KMS-11 (cell line): ENCODE measurements around the gene MRM1.

Source experiments
- H2AFZ ChIP-seq: fragments of 200-600 bp; sonication (generic); 2 replicates; pipeline ENCODE4 v1.6.1; 2016; ENCODE audit warnings: antibody characterized with exemption, mixed run types, low read depth
- H3K27ac ChIP-seq: fragments of 200-600 bp; sonication (generic); 2 replicates; pipeline ENCODE4 v1.6.1; 2016; ENCODE audit warnings: mild to moderate bottlenecking, mixed run types
- H3K27me3 ChIP-seq: fragments of 200-600 bp; sonication (generic); 2 replicates; pipeline ENCODE4 v1.6.1; 2017; ENCODE audit warnings: mild to moderate bottlenecking, low read depth, mixed run types, moderate library complexity; ENCODE audit not compliant: insufficient read depth
- H3K36me3 ChIP-seq: fragments of 200-600 bp; sonication (generic); 2 replicates; pipeline ENCODE4 v1.6.1; 2017; ENCODE audit warnings: mild to moderate bottlenecking, mixed run types; ENCODE audit not compliant: insufficient read depth
- H3K4me1 ChIP-seq: fragments of 200-600 bp; sonication (generic); 2 replicates; pipeline ENCODE4 v1.6.1; 2016; ENCODE audit warnings: mild to moderate bottlenecking, low read depth, mixed run types; ENCODE audit not compliant: poor library complexity, severe bottlenecking
- H3K4me2 ChIP-seq: fragments of 200-600 bp; sonication (generic); 2 replicates; pipeline ENCODE4 v1.7.0; 2016; ENCODE audit warnings: mild to moderate bottlenecking, mixed run types
- H3K4me3 ChIP-seq: fragments of 200-600 bp; sonication (generic); IDR thresholded peaks from 2 replicates; pipeline ENCODE4 v1.6.1; 2017; ENCODE audit warnings: low read depth, low read length, mixed read lengths; ENCODE audit not compliant: insufficient read depth
- H3K79me2 ChIP-seq: fragments of 200-600 bp; sonication (generic); 2 replicates; pipeline ENCODE4 v1.6.1; 2016; ENCODE audit warnings: low read depth, mixed run types; ENCODE audit not compliant: insufficient read depth
- H3K9ac ChIP-seq: fragments of 200-600 bp; sonication (generic); 2 replicates; pipeline ENCODE4 v1.6.1; 2016; ENCODE audit warnings: mild to moderate bottlenecking, mixed run types
- H4K20me1 ChIP-seq: fragments of 200-600 bp; sonication (generic); 2 replicates; pipeline ENCODE4 v1.6.1; 2016; ENCODE audit warnings: mild to moderate bottlenecking, mixed run types; ENCODE audit not compliant: insufficient read depth
- CTCF ChIP-seq: fragments of 200-600 bp; sonication (generic); conservative IDR thresholded peaks from 2 replicates; pipeline ENCODE4 v1.6.1; 2017; ENCODE audit warnings: low read depth, mild to moderate bottlenecking, antibody characterized with exemption, low read length, moderate library complexity, mixed read lengths

MRM1 gene

GRCh38 chr17:36598951-36599401 lies 2.4 kb upstream of the MRM1 start:
- Histone ChIP-seq H3K4me1 (peaks cover 16% of the 10 kb centered on the region), H3K9ac (no peak overlapping the region), H3K4me3 (no peak overlapping the region), H3K4me2 (no peak overlapping the region), H3K36me3 (no peaks in the 10 kb centered on the region), H3K79me2 (peaks cover 22% of the 10 kb centered on the region; the same call in 1 of the 2 replicates), H3K27me3 (no peaks in the 10 kb centered on the region), H2AFZ (no peak overlapping the region), H3K27ac (no peak overlapping the region), H4K20me1 (no peaks in the 10 kb centered on the region)
- TF ChIP-seq CTCF: no peak

GRCh38 chr17:36599546-36600250 lies 1.7 kb upstream of the MRM1 start:
- Histone ChIP-seq H3K4me3 (no peak overlapping the region), H3K27me3 (no peaks in the 10 kb centered on the region), H3K36me3 (no peaks in the 10 kb centered on the region), H3K79me2 (peaks cover 28% of the 10 kb centered on the region; the same call in 1 of the 2 replicates), H4K20me1 (no peaks in the 10 kb centered on the region), H3K27ac (no peak overlapping the region), H3K9ac (no peak overlapping the region), H3K4me2 (no peak overlapping the region), H3K4me1 (peaks cover 21% of the 10 kb centered on the region), H2AFZ (no peak overlapping the region)
- no peak for TF ChIP-seq CTCF

- peak overlapping the region; percentile 69; the same call in 1 of the 2 replicates for H2AFZ ChIP-seq
- peak overlapping the region; percentile 98 for H3K4me2 ChIP-seq
- H3K79me2 ChIP-seq: peaks cover 28% of the 10 kb centered on the region; the same call in 1 of the 2 replicates
- H3K27ac ChIP-seq: no peak overlapping the region; the same call in 1 of the 2 replicates
- H3K9ac ChIP-seq: peak overlapping the region; percentile 93; the same call in 1 of the 2 replicates
- no peaks in the 10 kb centered on the region for H4K20me1 ChIP-seq
- peaks cover 21% of the 10 kb centered on the region for H3K4me1 ChIP-seq
- no peaks in the 10 kb centered on the region for H3K36me3 ChIP-seq
- H3K4me3 ChIP-seq: no peak overlapping the region
- no peak for TF ChIP-seq CTCF
- no peaks in the 10 kb centered on the region for H3K27me3 ChIP-seq
Observed at GRCh38 chr17:36600465-36600864, 918 bp upstream of the MRM1 start.

- Histone ChIP-seq H3K79me2 (peaks cover 28% of the 10 kb centered on the region; the same call in 1 of the 2 replicates), H4K20me1 (no peaks in the 10 kb centered on the region), H3K4me2 (peak overlapping the region; percentile 98), H3K4me1 (peaks cover 21% of the 10 kb centered on the region), H3K36me3 (no peaks in the 10 kb centered on the region), H3K27me3 (no peaks in the 10 kb centered on the region), H3K4me3 (no peak overlapping the region), H3K9ac (peak overlapping the region; percentile 93), H3K27ac (peak overlapping the region; percentile 80), H2AFZ (peak overlapping the region; percentile 69; the same call in 1 of the 2 replicates)
- TF ChIP-seq CTCF: no peak
Observed at GRCh38 chr17:36600936-36601302, 464 bp upstream of the MRM1 start.
